ENCODE results near the gene EREG.

DNA sequence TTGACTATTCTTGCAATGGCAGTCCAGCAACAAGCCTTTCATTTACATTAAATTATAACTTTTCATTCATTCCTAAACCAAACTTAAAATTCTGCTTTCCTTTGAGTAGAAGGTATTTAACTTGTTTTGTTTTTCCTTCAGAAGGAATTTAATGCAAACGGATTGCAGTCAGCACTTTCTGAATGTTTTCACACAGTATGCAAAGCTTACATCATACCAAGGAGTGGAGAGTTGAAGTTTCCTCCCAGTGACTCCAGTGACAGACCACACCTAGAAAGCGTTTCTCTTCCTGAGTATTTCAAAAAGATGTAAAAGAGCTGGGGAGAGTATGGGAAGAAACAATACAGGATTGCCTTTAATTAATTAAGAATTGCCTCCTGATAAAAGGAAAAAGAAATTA, 48.5 kb upstream of the EREG start:
- TF ChIP-seq CTCF (conservative IDR thresholded peaks at IDR 0.05; ENCODE audit: low read length), result no peak
- TF ChIP-seq EZH2phosphoT487 (IDR thresholded peaks at IDR 0.05; ENCODE audit: borderline replicate concordance, low read depth, low read length), result no peak
